H1 (cell line): ENCODE data around the gene RAG2. TPM values are rescaled to one million over a fixed set of nuclear protein-coding genes. Genes with fewer than 3 reads are reported as not detected.

Experiments used
- KDM5A ChIP-seq: fragments of 200-600 bp; IDR thresholded peaks from 2 replicates; pipeline ENCODE4 v1.7.1; 2012; ENCODE audit warnings: mild to moderate bottlenecking, low read length, inconsistent platforms, mixed read lengths
- TEAD4 ChIP-seq: IDR thresholded peaks from 2 replicates; pipeline ENCODE4 v1.6.1; 2012; ENCODE audit warnings: low read depth, low read length, inconsistent platforms, mixed read lengths
- polyA plus RNA-seq, 7 experiments: library from polyadenylated mRNA; depleted of rRNA in 3 of 7; stranded (reverse) in 5 of 7; unstranded in 2 of 7; fragments of >200 nt in 5 of 7; fragments of 200-250 nt in 2 of 7; gene quantifications; 1 replicate in 5 of 7; 2 replicates in 1 of 7; 4 replicates in 1 of 7; pipeline versions ENCODE4 v1.2.1 to v1.2.3, GENCODE V29; 2011 to 2013; ENCODE audit warnings: missing spikeins in 2 of 7, mixed read lengths in 2 of 7
- total RNA-seq: library from RNA; stranded (reverse); fragmentation: NEBNext Ultra II Directional; extraction: Animal tissue kit (Norgen Biotek cat#: 25700); gene quantifications from 2 replicates; pipeline ENCODE4 v1.2.1, GENCODE V29; 2021

Gene RAG2
- total and polyA plus RNA-seq, 2 of the 8 experiments (the other 6 are each of a cell fraction or from before 2014, with no cell fraction given) = not detected

DNA sequence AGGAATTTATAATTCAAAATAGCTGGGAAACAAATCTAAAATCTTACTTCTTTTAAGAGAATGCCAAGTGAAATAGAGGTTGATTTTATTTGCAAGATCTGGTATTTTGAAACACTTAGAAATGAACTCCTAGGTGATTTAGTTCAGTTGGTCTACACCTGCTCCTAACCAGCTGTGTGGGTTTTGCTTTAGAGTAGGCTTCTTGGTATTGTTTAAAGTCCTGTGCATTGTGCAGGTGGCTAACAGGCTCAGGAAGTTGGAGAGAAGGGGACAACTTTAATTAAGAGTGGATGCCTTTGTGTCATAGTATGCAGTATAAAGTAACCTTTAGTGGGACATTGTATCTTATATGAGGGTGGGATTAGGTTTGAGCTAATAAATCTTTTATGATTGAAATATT lies 4.1 kb upstream of the RAG2 start (continued):
- TF ChIP-seq KDM5A (no peak), TEAD4 (no peak)
